HL-60 (cell line): ENCODE measurements around the gene MKI67.

Experiments used
- CTCF ChIP-seq: IDR thresholded peaks from one replicate; pipeline ENCODE4 v1.5.1; 2011; ENCODE audit warnings: low read length, control low read depth, inconsistent platforms; ENCODE audit not compliant: insufficient read depth
- POLR2AphosphoS5 ChIP-seq: IDR thresholded peaks from 2 replicates; pipeline ENCODE4 v1.6.1; 2012; ENCODE audit warnings: low read depth
- REST ChIP-seq: IDR thresholded peaks from 2 replicates; pipeline ENCODE4 v1.6.1; 2012; ENCODE audit warnings: low read depth; ENCODE audit not compliant: insufficient replicate concordance

GRCh38 chr10:128147064-128147463, 20.8 kb upstream of the MKI67 start:
- TF ChIP-seq CTCF (no peak), POLR2AphosphoS5 (no peak), REST (no peak)
